Natural killer cell treated with Interleukin-12 subunit alpha and Interleukin-12 subunit beta and Interleukin-15 and Interleukin-18, amount 100 ng/mL, for 72 hours (primary cell): Measurements from ENCODE around the gene SOCS1. TPM values are rescaled to one million over a fixed set of nuclear protein-coding genes. Genes with fewer than 3 reads are reported as not detected.
"Not testable (repeated sequence)": the region's sequence is repeated elsewhere in the genome, so short reads cannot be mapped to it uniquely, and the experiment has no call there.

Experiments
- ATAC-seq, 2 donors: fragments of 150-1000 bp; cut with Tn5 transposase in 1 of 2; sonication (Bioruptor Pico), chemical (Tn5 transposase) in 1 of 2; 2 replicates each; pipeline ENCODE4 v1.10.0; 2021
- DNase-seq: peaks from one replicate; pipeline ENCODE4 v3.0.0; 2022; ENCODE audit warnings: low spot score
- H3K27ac Mint-ChIP-seq, 2 donors: 1 replicate in 1 of 2; 2 replicates in 1 of 2; pipeline ENCODE4 v1.8.0; 2022; ENCODE audit warnings: mixed read lengths in 2 of 2, mild to moderate bottlenecking in 1 of 2, moderate library complexity in 1 of 2
- H3K27me3 Mint-ChIP-seq, 2 donors: 1 replicate in 1 of 2; 2 replicates in 1 of 2; pipeline ENCODE4 v1.8.0; 2022; ENCODE audit warnings: mixed read lengths in 2 of 2
- H3K36me3 Mint-ChIP-seq: one replicate; pipeline ENCODE4 v1.8.0; 2022; ENCODE audit warnings: mixed read lengths
- H3K4me1 Mint-ChIP-seq, 2 donors: 1 replicate in 1 of 2; 2 replicates in 1 of 2; pipeline ENCODE4 v1.8.0; 2022; ENCODE audit warnings: low read depth in 2 of 2, mixed read lengths in 2 of 2, mild to moderate bottlenecking in 1 of 2
- H3K4me3 Mint-ChIP-seq: one replicate; pipeline ENCODE4 v1.8.0; 2022; ENCODE audit warnings: mixed read lengths
- H3K9me3 Mint-ChIP-seq: 2 replicates; pipeline ENCODE4 v1.8.0; 2022; ENCODE audit warnings: mixed read lengths
- total RNA-seq, 2 donors: library from RNA; stranded (reverse); gene quantifications; one replicate each; pipeline ENCODE4 v1.2.3, GENCODE V29; 2022

Gene SOCS1, protein sequence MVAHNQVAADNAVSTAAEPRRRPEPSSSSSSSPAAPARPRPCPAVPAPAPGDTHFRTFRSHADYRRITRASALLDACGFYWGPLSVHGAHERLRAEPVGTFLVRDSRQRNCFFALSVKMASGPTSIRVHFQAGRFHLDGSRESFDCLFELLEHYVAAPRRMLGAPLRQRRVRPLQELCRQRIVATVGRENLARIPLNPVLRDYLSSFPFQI
- total RNA-seq, result 100 to 1,000 TPM; 199 to 299 TPM

DNA sequence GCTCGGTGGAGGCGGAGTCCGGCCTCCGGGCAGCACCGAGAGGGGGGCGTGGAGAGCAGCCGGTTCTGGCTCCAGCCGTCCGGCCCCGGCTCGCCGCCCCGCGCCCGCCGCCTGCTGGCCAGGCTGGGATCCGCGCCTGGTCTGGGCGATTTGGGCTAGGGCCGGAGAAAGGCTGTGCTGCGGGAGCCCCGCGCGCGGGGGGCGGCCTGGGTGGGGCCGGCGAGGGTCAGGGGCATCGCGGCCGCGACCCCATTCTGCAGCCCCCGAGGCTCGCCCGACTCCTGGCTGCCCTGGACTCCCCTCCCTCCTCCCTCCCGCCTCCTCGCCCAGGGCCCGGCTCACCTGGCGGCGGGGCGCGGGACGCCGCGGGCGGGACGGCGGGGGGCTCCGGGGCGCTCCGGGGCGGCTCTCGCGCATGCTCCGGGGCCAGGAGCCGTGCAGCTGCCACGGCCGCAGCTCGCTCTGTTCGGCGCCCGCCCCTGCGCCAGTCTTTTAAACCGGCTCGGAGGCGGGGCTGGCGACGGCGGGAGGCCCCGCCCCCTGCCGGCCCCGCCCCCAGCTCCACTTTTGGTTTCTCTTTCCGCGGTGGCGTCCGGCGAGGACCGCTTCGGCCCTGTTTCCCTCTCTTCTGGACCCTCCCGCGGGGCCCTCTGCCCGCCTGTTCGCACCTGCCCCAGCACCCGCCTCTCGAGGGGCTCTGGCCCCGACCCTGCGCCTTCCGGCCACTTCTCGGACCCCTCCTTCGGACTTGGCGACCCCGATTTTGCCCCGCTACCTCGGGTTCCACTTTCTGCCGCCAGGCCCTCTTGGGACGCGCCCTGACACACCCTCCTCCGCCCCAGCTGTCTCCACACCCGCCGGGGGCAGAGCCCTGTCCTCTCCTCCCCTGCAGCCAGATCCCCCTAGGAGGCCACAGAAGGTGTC lies at the start of gene SOCS1:
TSS of gene SOCS1 (minus strand) at position 468 of the 924 bp plus-strand sequence. CDS start 726 bp downstream, outside the sequence.
- peak; percentile 96 for DNase-seq

DNA sequence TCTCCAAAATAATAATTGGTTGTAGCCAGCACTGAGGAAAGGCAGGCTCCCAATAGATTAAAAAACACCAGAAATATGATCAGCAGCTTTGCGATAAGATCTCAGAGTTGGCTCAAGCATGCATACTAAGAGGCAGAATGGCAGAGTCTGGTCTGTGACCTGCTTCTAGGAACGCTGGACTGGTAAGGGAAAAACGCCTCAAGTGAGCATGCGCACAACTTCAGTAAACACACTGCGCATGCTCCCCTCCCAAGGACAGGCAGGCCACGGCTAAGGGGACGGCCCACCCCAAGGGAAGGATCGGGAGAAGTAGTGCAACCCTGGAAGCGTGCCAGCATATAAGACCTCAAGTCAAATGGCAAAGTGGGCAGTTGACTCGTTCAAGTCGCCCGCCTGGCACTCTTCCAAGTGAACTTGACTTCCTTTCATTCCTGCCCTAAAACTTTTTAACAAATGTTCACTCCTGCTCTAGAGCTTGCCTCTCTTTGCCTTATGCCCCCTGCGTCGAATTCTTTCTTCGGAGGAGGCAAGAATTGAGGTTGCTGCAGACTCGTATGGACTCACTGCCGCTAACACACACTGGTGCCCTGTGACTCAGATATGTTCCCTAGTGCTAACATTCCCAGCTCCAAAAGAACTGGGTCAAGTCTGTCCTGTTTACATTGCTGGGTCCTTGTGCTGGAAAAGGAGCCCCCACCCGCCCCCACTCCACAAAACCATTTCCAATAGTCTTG lies 47.6 kb upstream of the SOCS1 start:
- peaks cover 10 to 12% of the 10 kb centered on the region in 2 donors for H3K4me1 Mint-ChIP-seq

More for the DNA sequence above, at the start of gene SOCS1:
- ATAC-seq, result peak; percentile 79 to 82
- peaks cover 0 to 8% of the 10 kb centered on the region in 2 donors for H3K27me3 Mint-ChIP-seq
- peaks cover 50 to 56% of the 10 kb centered on the region in 2 donors for H3K4me1 Mint-ChIP-seq
- H3K36me3 Mint-ChIP-seq, result peaks cover 14% of the 10 kb centered on the region
- H3K4me3 Mint-ChIP-seq, result peak within 1 kb of the TSS; percentile 99
- H3K9me3 Mint-ChIP-seq, result no peaks in the 10 kb centered on the region
- H3K27ac Mint-ChIP-seq, result peak within 1 kb of the TSS; percentile 98 to 99

DNA sequence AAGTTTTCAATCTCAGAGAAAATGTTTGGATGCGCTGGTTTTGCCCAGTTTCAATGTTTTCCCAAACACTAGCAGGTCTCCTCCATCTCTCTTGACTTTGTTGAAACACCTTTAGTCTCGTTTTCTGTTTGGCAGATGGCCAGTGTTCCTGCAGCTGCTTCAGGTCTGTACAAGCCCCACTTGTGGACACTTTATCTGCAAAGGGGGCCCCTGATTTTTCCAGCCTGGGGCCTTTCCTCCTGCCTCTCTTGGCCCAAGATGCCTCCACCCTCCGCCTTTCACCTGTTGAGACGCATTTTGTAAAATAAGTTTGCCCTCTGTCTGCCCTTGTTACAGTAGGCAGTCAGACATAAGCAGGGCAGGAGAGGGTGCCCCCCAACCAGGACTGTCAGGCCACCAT lies 47.0 kb upstream of the SOCS1 start:
- no peaks in the 10 kb centered on the region for H3K9me3 Mint-ChIP-seq
- peaks cover 12 to 15% of the 10 kb centered on the region in 2 donors for H3K4me1 Mint-ChIP-seq
- peaks cover 22 to 24% of the 10 kb centered on the region in 2 donors for H3K27me3 Mint-ChIP-seq
- DNase-seq (no peak), ATAC-seq (no peak)
- H3K36me3 Mint-ChIP-seq, result no peaks in the 10 kb centered on the region
- no peak overlapping the region for H3K27ac Mint-ChIP-seq
- H3K4me3 Mint-ChIP-seq, result no peak overlapping the region

More for the DNA sequence above, 47.6 kb upstream of the SOCS1 start:
- no peaks in the 10 kb centered on the region for H3K36me3 Mint-ChIP-seq
- no peak for DNase-seq
- H3K27ac Mint-ChIP-seq, result no peak overlapping the region
- H3K27me3 Mint-ChIP-seq, result peaks cover 20% of the 10 kb centered on the region in 2 donors
- no peak for ATAC-seq
- no peak overlapping the region for H3K4me3 Mint-ChIP-seq
- H3K9me3 Mint-ChIP-seq, result no peaks in the 10 kb centered on the region

DNA sequence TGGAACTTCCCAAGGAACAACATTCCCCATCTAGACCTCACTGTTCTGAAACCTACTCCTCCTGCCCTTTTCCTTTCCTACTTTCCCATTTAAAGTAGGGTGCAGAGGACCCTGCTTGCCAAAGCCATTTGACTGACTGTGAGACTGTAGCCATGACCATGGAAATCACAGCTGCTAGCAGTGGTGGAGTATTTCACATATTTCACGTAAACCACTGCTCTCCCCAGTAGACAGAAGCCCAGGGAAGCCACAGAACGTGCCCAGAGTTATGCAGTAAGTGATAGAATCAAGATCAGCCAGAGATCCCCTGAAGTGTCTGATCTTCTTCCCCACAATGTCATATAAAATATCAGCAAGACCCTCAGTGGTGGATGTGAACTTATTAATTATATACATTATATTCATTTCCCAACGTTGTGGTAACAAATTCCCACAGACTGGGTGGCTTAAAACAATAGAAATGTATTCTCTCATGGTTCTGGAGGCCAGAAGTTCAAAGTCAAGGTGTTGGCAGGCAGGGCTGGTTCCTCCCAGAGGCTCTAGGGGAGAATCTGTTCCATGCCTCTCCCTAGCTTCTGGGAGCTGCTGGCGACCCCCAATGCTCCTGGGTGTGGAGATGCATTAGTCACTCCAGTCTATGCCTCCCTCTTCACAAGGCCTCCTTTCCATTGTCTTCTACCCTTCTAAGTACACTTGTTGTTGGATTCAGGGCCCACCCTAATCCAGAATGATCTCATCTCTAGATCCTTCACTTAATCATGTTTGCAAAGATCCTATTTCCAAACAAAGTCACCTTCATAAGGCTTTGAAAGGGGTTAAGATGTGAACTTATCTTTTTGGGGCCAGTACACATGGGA lies 45.9 kb upstream of the SOCS1 start:
- H3K27ac Mint-ChIP-seq, result peak overlapping the region in 1 of 2 donors; percentile 21
- no peaks in the 10 kb centered on the region for H3K36me3 Mint-ChIP-seq
- H3K9me3 Mint-ChIP-seq, result no peaks in the 10 kb centered on the region
- peaks cover 16 to 18% of the 10 kb centered on the region in 2 donors for H3K4me1 Mint-ChIP-seq
- ATAC-seq (no peak), DNase-seq (no peak)
- peaks cover 18 to 20% of the 10 kb centered on the region in 2 donors for H3K27me3 Mint-ChIP-seq
- H3K4me3 Mint-ChIP-seq, result no peak overlapping the region

DNA sequence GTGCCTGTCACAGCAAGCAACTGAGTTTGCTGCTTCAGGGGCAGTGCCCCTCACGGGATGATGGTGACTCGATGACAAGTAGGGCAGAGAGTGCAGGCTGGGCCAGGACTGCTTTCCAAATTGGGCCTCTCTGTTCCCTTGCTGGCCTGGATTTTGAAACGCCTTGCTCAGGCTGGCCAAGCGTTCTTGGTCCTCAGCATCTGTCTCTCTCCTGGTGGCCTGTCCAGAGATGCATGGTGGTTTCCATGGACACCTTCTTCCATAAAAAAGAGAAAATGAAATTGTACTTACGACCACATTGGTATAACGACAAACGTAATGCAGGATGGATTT lies 44.5 kb upstream of the SOCS1 start:
- H3K4me3 Mint-ChIP-seq, result no peak overlapping the region
- no peaks in the 10 kb centered on the region for H3K9me3 Mint-ChIP-seq

DNA sequence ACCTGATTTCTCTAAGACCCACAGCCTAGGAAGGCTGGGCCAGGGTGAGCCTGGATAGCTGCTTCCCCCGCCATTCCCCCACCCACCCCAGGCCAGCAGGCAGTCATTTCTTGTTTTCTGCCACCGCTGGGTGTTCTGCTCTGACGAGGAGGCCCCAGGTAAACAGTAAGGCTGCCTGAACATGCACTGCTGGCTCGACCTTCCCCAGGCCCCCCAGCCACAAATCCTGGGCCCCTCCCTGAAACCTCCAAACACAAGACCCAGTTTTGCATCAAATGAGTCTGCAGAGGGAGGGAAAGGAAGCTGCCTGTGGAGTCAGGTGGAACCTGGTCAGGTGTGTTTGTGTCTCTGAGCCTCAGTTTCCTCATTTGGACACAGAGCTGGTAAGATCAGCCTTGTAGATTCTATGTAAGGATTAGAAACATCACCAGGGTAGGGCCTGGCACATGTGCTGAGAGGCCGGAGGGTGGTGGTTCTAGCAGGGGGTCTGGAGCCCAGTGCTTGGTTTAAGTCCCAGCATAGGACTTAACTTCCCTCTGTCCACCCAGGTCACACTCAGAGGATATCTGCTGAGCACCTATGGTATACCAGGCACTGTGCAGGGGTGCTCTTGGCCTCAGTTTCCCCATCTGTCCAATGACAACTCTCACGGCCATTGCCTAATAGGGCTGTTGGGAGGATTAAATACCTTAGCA lies 44.0 kb upstream of the SOCS1 start:
- Mint-ChIP-seq H3K4me3 (no peak overlapping the region), H3K9me3 (no peaks in the 10 kb centered on the region), H3K27me3 (peaks cover 21 to 23% of the 10 kb centered on the region in 2 donors), H3K27ac (no peak overlapping the region), H3K4me1 (peaks cover 17% of the 10 kb centered on the region in 2 donors), H3K36me3 (no peaks in the 10 kb centered on the region)
- ATAC-seq (no peak), DNase-seq (no peak)

More for the DNA sequence above, 44.5 kb upstream of the SOCS1 start:
- Mint-ChIP-seq H3K27me3 (peaks cover 18 to 19% of the 10 kb centered on the region in 2 donors), H3K4me1 (peaks cover 17% of the 10 kb centered on the region in 2 donors), H3K27ac (no peak overlapping the region), H3K36me3 (no peaks in the 10 kb centered on the region)
- DNase-seq (no peak), ATAC-seq (no peak)

DNA sequence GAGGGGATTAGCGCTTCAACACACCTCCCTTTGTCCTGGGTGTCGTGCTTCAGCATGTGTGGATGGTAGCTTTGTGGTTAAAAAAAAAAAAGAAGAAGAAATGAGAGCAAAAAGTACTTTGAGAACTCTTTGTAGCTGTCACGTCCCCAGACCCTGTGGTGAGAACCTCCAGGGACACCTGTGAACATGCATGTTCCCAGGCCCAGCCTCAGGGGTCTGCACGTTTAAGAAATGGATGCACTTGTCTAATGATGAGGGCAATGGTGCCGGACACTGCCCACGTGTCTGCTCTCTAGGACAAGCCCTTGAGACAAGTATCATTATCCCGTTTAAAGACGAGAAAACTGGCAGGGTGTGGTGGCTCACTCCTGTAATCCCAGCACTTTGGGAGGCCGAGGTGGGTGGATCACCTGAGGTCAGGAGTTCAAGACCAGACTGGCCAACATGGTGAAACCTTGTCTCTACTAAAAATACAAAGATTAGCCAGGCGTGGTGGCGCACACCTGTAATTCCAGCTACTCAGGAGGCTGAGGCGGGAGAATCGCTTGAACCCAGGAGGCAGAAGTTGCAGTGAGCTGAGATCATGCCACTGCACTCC lies 43.0 kb upstream of the SOCS1 start:
- H3K4me3 Mint-ChIP-seq, H3K9me3 Mint-ChIP-seq, ATAC-seq, H3K27ac Mint-ChIP-seq, H3K36me3 Mint-ChIP-seq, DNase-seq: not testable (repeated sequence)
- peaks cover 20 to 21% of the 10 kb centered on the region in 2 donors for H3K27me3 Mint-ChIP-seq
- H3K4me1 Mint-ChIP-seq, result peaks cover 17% of the 10 kb centered on the region in 2 donors

DNA sequence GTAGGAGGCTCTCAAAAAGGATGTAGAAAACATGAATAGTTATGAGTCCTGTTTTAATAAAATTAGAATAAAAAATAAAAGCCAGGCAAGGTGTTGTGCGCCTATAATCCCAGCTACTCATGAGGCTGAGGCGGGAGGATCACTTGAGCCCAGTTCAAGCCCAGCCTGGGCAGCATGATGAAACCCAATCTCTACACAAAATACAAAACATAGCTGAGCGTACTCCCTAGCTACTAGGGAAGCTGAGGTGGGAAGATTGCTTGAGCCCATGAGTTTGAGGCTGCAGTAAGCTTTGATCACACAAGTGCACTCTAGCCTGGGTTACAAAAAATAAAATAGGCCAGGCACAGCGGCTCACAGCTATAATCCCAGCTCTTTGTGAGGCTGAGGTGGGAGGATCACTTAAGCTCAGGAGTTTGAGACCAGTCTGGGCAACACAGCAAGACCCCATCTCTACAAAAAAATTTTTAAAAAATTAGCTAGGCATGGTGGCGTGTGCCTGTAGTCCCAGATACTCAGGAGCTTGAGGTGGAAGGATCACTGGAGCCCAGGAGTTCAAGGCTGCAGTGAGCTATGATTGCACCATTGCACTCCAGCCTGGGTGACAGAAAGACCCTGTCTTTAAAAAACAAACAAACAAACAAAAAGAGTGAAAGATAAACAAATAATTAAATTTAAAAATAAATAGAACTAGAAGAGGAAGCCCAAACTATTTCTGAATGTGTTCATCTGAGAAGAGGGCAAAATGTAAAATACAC lies 42.3 kb upstream of the SOCS1 start:
- DNase-seq (no peak), ATAC-seq (no peak)
- Mint-ChIP-seq H3K36me3 (no peaks in the 10 kb centered on the region), H3K9me3 (no peaks in the 10 kb centered on the region), H3K4me3 (peak overlapping the region; percentile 51), H3K4me1 (peaks cover 17 to 23% of the 10 kb centered on the region in 2 donors), H3K27ac (no peak overlapping the region), H3K27me3 (peaks cover 23 to 25% of the 10 kb centered on the region in 2 donors)

DNA sequence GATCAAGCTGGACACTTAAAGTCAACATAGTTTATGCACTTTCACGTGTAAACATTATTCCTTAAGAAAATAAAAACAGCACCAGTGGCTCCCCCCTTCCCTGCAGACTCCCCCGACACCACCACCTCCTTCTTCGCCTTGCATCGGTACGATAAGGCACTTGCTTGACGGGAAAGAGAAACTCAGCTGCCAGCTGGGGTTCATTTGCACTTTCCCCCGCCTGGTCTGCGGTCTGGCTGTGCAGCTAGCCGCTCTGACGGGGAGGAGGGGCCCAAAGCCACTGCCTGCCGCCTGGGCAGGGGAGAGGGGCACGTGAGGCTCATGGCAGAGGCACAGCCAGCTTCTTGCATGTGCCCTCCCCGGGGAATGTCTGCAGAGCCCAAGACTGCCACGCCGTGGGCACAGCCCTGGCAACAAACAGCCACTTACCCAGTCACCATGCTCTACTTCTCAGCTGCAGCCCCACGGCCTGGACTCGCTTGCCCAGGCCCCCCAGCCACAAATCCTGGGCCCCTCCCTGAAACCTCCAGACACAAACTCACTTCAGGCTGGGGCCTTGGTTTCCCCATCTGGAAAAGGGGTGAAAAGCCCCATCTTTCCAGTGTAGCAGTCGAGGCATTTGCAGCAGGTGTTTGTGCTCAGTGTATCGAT lies 41.6 kb upstream of the SOCS1 start:
- ATAC-seq (peak; percentile 87 to 91), DNase-seq (peak; percentile 86)
- Mint-ChIP-seq H3K27me3 (peaks cover 28 to 30% of the 10 kb centered on the region in 2 donors), H3K9me3 (no peaks in the 10 kb centered on the region), H3K36me3 (no peaks in the 10 kb centered on the region), H3K27ac (peak overlapping the region; percentile 16 to 39), H3K4me1 (peaks cover 17 to 28% of the 10 kb centered on the region in 2 donors), H3K4me3 (peak overlapping the region; percentile 51)

DNA sequence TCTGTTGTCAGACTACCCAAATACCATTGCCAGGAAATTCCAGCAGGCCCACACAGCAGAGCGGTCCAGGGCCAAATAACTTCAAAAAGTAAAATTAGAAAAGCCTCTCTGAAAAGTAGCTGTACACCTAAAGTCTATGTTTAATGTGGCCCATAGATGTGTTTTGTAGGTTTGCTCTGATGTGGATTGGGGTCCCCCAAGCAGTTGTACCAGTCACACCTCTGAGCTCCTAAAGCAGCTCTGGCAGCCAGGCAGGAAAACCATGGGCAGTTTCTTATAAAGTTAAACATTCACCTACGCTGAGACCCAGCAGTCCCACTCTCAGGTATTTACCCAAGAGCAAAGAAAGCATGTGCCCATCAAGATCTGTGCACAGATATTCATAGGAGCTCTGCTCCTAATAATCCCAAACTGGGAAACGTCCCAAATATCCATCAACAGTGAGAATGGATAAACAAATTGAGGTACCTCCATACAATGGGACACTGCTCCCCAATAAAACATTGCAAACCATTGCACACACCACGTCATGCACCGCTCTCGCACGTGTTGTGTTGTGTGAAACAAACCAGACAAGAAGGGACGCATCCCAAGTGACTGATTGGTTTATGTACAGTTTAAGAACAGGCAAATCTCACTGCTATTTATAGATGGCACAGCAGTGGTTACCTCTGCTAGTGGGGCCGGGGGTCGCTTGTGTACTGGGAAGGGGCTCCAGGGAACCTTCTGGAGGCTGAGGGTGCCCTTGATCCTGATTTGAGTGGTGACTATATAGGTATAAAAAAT lies 40.9 kb upstream of the SOCS1 start:
- H3K4me3 Mint-ChIP-seq, result peak overlapping the region; percentile 51
- no peaks in the 10 kb centered on the region for H3K36me3 Mint-ChIP-seq
- peak; percentile 28 to 34 for ATAC-seq
- peaks cover 30 to 33% of the 10 kb centered on the region in 2 donors for H3K27me3 Mint-ChIP-seq
- peaks cover 17 to 28% of the 10 kb centered on the region in 2 donors for H3K4me1 Mint-ChIP-seq
- no peaks in the 10 kb centered on the region for H3K9me3 Mint-ChIP-seq
- peak overlapping the region; percentile 16 to 39 for H3K27ac Mint-ChIP-seq
- DNase-seq, result no peak

DNA sequence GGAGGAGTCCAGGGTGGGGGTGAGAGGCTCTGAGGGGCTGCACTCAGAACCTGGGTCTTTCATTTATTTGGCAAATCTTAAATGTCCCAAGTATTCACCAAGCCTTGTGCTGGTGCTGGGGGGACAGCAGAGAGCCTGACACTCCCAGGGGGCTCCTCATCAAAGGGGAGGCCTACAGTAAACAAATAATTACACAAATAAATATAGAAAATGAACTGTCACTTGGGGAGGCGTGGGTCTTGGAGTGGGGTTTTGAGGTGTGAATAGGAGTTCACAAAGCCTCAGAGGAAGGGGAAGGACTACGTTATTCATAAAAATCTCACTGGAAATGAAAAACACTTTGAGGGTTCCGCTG lies 40.3 kb upstream of the SOCS1 start:
- Mint-ChIP-seq H3K27me3 (peaks cover 31 to 38% of the 10 kb centered on the region in 2 donors), H3K36me3 (no peaks in the 10 kb centered on the region), H3K9me3 (no peaks in the 10 kb centered on the region), H3K4me1 (peaks cover 17 to 26% of the 10 kb centered on the region in 2 donors), H3K4me3 (no peak overlapping the region), H3K27ac (no peak overlapping the region)
- ATAC-seq (no peak), DNase-seq (no peak)
